ENCODE measurements around the gene NKPD1.

NKPD1 gene

DNA sequence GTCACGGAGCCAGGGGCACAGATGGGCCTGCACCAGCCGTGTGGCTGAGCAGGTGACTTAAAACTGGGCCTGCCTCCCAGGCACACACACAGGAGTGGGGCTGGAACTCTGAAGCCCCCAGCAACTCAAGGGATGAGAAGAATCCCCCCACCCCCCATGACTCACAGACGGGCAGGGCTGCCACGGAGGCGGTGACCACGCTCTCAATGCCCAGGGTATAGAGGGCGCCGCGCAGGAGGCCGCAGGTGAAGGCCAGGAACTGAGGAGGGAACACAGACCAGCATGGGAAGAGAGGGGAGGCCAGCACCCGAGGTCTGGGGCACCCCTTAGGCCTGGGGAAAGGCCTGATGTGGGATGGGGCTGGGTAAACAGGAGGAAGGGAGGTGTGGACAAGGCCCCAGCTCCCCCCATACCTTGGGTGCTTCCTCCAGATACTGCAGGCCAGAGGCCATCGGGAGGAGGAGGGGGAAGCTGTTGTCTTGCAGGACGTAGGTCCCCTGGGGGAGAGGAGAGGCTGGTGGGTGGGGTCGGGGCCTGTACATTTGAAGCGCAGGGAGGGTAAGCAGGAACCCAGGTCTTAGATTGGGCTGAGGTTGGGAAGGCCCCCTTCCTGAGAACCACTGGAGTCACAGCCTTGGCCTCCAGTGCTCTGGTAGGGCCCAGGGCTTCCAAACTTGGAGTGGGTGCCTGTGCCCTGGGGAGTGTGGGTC lies 3.1 kb upstream of the NKPD1 start:
- TF ChIP-seq, protein P1, sequence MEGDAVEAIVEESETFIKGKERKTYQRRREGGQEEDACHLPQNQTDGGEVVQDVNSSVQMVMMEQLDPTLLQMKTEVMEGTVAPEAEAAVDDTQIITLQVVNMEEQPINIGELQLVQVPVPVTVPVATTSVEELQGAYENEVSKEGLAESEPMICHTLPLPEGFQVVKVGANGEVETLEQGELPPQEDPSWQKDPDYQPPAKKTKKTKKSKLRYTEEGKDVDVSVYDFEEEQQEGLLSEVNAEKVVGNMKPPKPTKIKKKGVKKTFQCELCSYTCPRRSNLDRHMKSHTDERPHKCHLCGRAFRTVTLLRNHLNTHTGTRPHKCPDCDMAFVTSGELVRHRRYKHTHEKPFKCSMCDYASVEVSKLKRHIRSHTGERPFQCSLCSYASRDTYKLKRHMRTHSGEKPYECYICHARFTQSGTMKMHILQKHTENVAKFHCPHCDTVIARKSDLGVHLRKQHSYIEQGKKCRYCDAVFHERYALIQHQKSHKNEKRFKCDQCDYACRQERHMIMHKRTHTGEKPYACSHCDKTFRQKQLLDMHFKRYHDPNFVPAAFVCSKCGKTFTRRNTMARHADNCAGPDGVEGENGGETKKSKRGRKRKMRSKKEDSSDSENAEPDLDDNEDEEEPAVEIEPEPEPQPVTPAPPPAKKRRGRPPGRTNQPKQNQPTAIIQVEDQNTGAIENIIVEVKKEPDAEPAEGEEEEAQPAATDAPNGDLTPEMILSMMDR (IDR thresholded peaks at IDR 0.05): no peak

DNA sequence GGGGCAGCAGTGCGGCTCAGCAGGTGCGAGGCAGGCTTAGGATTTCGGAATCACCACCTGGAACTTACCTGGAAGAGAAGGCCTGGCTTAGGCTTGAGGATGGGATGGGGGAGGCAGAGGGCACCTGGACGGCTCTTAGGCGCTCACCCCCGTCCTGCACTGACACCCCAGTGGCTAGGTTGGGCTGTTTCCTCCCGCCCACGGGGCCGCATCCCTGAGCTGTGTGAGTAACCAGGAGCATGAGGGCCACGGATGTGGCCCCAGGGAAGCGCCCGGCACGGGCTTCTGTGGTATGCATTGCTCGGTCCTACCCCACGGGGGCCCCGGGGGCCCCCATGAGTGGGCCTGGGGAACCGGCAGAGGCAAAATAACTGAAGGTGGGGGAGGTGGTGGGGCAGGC lies 2.4 kb upstream of the NKPD1 start:
- TF ChIP-seq, protein P1 (IDR thresholded peaks at IDR 0.05): no peak

- TF ChIP-seq, protein P1 (IDR thresholded peaks at IDR 0.05): no peak
Observed at GRCh38 chr19:45162608-45163143, 1.9 kb upstream of the NKPD1 start.

DNA sequence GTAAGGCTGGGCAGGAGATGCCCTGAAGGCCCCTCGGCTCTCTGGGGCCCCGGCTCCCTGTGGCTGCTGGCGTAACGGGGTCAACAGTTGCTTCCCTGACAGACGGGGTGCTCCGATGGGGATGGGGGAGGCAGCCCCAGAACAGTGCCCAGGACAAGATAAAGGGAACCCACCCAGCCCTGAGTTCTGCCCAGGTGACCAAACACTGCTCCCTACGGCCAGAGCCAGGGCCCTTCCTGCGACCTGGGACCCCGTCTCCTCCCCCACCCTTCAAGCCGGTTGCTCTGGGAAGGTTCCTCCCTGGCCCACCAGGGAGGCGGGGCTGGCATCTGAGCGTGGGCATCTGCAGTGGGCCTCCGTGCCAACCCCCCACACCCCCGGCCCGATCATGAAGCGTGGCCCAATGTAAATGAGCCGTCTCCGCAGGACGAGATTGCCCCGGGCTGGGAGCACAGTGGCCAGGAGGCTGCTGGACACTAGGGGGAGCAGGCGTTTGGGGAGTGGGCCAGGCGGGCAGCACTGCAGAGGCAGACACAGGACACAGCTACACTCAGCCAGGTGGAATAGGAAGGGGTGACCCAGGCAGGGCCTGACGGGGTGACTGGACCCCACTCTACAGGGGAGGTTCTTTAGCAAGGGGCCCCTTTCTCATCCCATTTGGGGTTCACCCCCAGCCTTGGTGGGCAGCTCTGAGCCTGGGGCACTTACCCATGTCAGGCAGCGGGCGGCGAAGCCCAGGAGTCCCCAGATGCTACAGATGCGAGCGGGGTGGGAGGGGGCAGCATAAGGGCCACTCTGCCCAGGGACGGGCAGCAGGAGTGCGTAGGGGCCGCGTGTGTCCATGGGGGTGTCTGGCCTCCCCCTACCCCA lies 1.2 kb upstream of the NKPD1 start:
- TF ChIP-seq, protein P1 (IDR thresholded peaks at IDR 0.05): no peak

DNA sequence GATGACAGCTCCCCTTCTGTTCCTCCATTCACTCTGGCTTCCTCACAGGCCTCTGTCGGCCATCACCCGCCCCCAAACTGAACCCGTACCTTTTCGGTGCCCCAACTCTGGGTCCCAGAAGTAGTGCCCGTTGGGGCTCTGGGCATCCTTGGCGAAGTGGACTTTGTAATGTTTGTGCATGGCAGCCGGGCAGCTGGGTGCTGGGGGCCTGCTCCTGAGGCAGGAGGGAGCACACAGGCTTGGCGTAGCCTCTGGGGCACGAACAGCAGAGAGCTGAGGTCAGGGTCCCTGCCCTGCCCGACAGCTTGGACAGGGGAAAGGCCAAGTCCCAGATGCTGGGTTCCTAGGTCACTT lies 834 bp downstream of the NKPD1 start:
- TF ChIP-seq, protein P1 (IDR thresholded peaks at IDR 0.05): no peak

DNA sequence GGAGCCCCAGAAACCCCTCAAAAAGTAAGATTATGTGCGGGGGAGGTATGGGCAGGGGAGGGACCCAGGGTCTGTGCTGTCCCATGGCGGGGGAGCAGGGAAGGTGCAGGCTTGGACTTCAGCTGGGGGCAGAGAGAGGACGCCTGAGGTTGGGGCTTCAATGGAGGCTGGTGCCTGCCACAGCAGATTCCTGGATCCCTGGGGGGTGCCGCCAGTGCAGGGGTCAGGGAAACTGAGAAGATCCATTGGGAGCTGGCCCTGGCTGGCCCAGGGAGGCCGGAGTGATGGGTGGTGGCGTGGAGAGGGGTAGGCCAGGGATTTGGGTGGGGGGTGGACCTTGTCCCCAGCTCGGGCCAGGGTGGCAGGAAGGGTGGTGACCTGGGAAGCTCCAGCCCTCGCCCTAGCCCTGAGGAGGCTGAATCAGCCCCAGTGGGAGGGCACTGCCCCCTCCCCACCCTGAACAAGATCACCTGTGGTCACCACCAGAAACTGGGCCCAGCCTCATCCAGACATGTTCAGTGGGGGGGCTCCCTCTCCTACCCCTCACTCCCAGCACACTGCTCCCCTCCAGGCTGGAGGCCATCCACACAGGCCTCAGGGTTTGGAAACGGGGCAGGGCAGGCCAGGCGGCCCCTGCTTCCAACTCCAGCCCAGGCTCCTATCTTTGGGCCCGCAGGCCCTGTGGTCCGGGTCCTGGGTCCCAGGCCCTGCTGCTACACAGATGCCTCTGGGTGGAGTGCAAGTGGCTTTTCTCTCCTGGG lies 1.4 kb downstream of the NKPD1 start:
- TF ChIP-seq, protein P1 (IDR thresholded peaks at IDR 0.05): no peak

DNA sequence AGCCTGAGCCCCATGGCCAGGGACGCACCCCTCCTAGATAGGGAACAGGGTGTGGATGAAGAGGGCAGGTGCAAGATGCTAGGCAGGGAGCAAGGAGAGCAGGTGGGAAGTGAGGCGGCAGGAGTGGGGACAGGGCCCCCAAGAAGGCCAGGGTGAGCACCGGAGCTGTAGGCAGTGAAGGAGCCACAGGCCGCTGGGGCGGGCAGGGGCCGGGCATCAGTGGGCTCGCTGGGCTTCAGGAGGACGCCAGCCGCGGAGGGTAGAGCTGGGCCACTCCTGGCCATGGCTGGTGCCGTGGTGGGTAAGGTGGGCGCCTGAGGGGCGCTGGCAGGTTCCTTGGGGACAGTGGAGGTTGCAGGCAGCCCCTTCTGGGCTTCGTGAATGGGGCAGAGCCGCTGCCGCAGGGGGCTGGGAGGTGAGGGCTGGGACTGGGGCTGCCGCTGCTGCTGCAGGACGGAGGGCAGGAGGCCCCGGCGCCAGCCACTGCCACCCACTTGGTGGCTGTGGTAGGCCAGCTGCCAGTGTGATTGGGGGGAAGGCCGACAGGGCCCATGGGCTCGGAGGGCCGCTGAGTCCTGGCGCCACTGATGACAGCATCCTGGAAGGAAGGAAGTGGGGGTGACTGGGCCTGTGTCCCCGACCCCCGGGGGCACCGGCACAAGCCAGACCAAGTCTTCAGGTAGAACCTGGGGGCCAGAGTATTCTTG lies 2.1 kb downstream of the NKPD1 start:
- TF ChIP-seq, protein P1 (IDR thresholded peaks at IDR 0.05): no peak

Measured in LNCAP (cell line).